OCI-LY1 (cell line): ENCODE results near the gene VPS39.

ENCODE experiments used
- CTCF ChIP-seq: fragments of 200-600 bp; sonication (generic), shearing (Covaris generic); IDR thresholded peaks from 2 replicates; pipeline ENCODE4 v1.5.1; 2017; ENCODE audit warnings: mild to moderate bottlenecking, antibody characterized with exemption, low read length, moderate library complexity, mixed read lengths
- EZH2 ChIP-seq: fragments of 200-600 bp; sonication (generic), shearing (Covaris generic); IDR thresholded peaks from 2 replicates; pipeline ENCODE4 v1.8.0; 2017; ENCODE audit warnings: borderline replicate concordance, mixed run types, mild to moderate bottlenecking, antibody characterized with exemption, low read length, moderate library complexity, mixed read lengths

- TF ChIP-seq CTCF (no peak), EZH2 (no peak)
These were observed 88.7 kb downstream of the VPS39 start for GRCh38 chr15:42119446-42119760.
